Activated CD8-positive, alpha-beta memory T cell treated with anti-CD3 and anti-CD28 coated beads for 24 hours (primary cell): ENCODE results near the gene SLC4A3.
A peak's percentile ranks its signal among the peaks of the same experiment; 100 is the strongest.

ENCODE experiments used
- DNase-seq: peaks from one replicate; pipeline ENCODE4 v3.0.0-alpha.2; 2020

The SLC4A3 gene

DNA sequence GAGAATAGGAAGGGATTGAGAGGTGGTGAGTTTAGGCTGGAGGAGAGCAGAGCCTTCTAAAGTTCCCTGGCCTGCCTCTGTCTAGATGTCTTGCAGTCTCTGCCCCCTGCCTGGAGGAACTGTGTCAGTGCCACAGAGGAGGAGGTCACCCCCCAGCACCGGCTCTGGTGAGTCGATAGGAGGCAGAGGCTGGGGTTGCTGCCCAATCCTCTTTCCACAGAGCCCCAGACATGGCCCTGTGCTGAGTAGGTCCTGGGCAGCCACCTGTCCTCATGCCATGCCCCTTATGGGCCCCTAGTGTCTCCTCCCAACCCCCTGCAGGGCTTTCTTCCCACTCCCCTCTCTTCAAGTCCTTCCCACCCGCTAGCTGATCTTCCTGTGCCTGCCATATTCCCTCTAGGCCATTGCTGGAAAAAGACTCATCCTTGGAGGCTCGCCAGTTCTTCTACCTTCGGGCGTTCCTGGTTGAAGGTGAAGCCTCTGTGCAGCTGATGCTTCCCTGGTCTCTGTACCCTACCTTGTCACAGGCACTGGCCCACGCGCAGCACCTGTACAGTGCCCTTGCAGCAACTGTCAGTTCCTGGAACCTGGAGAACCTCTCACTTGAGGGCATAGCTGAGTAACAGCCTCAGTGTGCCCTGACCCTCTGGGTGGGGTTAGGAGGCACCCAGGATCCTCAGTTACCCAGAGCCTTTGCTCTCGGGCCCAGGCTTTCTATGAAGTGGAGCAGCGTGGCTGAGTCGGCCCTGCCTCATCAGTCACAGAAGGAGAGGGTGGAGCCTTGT, 13.2 kb upstream of the SLC4A3 start:
- DNase-seq, result no peak

DNA sequence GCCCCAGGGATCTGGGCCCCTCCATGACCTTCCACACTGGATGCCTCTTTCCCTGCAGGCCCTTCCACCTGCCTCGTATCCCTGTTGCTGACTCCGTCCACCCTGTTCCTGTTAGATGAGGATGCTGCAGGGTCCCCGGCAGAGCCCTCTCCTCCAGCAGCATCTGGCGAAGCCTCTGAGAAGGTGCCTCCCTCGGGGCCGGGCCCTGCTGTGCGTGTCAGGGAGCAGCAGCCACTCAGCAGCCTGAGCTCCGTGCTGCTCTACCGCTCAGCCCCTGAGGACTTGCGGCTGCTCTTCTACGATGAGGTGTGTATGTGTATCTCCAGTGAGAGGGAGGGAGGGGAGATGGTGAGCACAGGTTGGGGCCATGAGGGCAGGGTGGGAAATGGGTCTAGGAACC, 12.4 kb upstream of the SLC4A3 start:
- DNase-seq, result no peak

DNA sequence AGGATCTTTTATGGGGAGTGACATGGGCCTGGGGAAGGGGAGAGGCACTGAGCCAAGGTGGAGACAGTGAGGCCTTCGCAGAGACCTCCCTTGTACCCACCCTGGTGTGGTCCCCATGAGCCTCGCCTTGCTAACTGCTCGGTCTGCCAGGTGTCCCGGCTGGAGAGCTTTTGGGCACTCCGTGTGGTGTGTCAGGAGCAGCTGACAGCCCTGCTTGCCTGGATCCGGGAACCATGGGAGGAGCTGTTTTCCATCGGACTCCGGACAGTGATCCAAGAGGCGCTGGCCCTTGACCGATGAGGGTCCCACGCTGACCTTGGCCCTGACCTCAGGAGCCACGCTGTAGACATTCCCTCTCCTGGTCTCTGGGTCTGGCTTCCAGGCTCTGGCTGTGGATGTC, 11.5 kb upstream of the SLC4A3 start:
- DNase-seq, result no peak

DNA sequence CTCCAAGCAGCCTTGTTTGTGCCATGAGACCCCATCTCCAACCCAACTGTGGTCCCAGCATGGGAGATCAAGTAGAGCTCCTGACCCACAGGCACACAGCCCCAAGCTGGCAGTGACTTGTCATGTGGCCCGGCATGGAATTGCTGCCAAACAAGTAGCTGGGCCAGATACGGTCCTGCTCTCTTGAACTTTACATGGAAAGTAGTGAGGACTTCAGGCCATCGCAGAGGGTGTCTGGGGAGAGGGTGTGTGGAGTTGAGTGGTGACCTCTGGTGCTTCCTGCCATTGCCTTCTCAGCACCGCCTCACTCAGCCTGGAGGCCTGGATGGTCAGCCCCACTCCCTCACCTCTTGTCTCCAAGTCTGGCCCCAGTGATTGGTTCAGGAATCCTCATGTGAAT, 10.9 kb upstream of the SLC4A3 start:
- no peak for DNase-seq

DNA sequence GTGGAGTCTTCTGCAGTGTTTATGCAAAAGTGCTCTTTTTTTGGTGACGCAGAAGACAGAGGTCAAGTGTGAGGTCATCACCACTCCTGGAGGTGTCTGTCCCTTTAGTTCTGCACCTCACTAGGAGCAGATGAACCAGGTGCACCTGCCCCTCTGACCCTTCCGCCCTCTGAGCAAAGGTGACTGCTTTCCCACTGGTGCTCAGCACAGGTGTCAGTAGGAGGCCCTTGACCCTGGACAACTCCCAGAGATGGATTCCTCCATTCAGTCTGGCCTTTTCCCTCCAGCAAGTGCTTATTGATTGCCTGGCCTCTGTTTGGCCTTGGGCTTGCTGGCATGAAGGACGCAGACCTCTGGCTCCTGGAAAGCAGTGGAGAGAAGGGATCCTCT, 8.7 kb upstream of the SLC4A3 start:
- DNase-seq, result no peak

DNA sequence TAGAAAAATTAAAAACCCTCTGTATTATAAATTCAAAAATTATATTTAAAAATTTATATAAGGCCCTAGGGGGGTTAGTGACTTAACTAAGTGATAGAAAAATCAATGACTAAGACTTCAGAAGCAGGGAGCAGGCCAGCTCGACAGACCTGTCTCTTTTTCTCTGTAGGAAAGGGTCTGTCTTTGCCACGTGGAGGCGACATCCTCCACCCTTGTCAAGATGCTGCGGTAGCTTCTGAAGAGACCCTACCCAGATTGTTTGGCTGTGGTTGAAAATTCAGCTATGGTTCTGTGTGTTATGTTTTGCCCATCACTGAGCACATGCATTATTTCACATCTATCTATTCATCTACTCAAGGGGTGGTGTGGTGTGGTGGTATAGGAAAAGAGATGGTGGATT, 8.2 kb upstream of the SLC4A3 start:
- no peak for DNase-seq

DNA sequence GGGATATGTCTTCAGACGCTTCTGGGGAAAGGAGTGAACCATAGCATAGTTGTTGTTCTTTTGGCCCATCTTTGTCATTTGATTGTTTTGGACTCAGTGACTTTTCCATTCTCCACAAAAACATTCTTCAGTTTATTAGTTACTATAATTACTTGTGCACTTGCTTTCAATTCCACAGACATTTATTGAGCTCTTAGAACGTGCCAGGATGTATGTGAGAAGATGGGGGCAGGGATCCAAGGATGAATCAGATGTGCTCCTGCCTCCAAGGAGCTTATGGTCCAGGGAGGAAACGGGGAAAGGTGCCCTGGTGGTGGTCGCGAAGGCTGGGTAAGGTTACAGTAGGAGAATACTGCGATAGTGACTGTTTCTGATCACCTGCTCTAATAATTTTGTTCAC, 6.9 kb upstream of the SLC4A3 start:
- no peak for DNase-seq

DNA sequence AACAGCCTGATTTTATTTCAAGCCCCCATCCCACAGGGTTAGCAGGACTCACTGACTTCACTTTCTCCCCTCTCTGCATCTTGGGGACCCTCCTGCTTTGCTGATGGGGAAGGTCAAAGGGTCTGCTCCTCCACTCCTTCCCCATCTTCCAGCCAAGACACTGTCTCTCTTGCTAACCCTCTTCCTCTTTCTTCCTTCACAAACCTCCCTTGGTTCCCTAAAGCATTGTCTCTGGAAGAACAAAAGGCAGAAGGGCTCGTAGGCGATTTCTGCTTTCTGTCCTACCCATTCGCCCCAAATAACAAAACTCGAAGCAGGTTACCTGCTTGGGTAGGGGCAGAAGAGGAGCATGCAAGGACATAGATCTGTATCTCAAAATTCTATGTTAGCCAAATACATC, 5.5 kb upstream of the SLC4A3 start:
- no peak for DNase-seq

DNA sequence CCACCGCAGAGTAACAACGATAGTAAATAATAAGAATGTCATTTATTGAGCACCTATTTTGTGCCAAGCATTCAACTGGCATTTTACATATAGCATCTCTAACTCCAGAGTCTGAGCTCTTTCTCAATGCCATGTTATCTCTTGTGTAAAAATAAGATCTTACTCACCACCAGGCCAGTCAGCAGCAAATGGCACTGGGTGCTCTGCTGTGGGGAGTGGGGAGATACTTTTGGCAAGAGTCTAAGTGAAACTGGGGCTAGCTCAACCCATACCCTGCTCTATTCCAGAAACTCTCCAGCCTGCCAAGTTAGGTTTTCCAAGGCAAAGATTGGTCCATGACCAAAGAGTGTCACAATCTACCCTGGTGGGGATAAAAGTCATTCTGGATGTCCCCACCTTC, 5.0 kb upstream of the SLC4A3 start:
- DNase-seq, result no peak

DNA sequence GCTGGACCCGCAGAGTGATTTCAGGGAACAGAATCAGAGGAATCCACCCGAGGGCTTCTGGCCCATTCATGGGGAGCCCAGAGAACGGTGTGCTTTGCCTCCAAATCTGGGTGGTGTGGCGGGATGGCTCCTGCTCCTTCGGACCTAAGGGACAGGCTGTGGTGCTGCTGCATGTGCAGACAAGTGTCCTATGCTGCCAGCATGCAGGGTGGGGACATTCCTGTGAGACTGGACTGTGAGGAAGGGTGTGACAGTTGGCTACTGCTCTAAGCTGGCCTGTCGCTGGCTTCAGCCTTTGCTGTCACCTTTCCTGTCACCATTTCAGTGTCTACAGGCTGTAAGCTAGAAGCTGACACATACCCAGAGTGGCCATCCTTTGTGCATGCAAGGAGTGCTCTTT, 2.9 kb upstream of the SLC4A3 start:
- DNase-seq, result no peak

DNA sequence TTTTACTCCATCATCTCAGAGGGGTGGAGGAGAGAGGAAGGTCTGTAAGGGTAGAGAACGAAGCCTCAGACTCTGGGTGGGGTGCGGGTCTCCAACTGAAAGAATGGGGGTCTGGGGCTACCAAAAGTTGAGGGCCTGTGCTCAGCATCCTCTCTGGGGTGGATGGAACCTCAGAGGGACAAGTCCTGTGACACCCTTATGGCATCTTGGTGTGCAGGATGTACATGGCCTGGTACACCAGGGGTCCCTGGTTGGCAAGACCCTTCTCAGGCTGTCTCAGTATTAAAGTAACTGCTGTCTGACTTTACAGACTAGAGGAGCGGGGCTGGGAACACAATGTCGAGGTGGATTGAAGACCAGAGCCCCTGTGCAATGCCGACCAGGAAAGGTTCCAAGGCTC, 2.3 kb upstream of the SLC4A3 start:
- DNase-seq, result no peak

DNA sequence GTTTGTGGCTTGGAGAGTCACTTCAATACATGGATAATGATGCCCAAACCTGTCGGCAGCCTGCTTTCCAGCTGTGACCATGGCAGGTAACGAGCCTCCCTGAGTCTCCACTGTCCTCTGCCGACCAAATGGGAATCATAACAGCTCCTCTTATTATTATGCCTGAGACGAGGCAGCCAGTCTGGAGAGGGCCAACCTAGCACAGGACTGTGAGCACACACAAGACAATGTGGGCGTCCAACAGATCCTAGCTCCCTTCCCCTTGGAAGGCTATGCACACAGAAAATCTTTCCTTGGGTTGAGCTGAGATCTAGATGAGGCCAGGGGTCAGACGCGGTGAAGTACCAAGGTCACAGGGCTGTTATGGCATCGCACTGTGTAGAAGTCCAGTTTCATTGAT, 890 bp upstream of the SLC4A3 start:
- DNase-seq, result no peak

DNA sequence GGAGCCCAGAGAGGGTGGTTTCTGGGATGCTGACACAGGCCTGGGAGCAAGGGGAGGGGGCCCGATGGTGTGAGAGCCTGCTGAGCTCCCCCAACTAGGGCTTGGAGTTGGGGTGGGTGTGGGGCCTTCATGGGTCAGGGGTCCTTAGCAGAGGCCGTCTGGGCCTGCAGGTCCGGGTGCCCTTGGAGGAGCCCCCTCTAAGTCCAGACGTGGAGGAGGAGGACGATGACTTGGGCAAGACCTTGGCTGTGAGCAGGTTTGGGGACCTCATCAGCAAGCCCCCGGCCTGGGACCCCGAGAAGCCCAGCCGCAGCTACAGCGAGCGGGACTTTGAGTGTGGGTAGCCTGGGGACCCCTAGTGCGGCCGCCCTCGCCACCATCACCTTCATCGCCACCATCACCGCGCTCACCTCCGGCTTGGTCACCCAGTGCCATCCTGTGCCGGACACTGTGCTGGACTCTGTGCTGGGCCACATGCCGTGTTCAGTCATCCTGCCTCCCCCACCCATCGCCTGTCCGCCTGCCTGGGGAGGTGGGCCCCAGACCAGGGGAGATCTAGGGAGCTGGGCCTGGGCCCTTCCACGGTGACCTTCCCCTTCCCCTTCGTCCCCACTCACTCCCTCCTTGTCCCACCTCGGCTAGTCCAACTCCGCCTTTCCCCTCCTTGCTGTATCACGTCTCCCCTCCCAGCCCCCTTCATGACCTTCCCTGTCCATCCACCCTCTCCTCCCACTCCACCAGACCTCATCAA, 980 bp downstream of the SLC4A3 start:
- no peak for DNase-seq

DNA sequence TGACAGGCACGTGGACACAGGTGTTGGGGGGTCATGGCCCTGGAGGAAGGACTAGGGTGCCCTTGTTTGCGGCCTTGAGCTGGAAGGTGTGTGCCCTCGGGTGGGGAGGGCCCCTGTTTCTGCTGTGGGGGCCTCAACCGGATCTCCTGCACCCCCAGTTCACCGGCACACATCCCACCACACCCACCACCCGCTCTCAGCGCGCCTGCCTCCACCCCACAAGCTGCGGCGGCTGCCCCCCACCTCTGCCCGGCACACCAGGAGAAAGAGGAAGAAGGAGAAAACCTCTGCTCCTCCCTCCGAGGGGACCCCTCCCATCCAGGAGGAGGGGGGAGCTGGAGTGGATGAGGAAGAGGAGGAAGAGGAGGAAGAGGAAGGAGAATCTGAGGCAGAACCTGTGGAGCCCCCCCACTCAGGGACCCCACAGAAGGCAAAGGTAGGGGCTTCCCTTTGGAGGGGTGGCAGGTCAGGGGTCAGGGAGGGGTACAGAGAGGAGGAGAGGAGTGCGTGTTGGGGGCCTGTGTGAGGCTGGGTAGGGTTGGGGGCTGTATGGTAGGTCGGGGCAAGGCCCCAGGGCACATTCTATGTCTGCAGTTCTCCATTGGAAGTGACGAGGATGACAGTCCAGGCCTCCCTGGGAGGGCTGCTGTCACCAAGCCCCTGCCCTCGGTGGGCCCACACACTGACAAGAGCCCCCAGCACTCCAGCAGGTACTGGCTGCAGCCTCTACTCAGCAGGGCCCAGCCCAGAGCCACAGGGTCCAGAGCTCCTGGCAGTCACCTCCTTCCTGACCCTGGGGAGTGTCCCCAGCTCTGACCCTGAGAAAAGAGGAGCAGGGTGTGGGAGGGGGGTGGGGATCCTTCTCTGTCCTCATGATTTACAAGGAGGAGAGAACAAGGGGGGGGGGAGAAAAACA, 1.8 kb downstream of the SLC4A3 start:
- no peak for DNase-seq

DNA sequence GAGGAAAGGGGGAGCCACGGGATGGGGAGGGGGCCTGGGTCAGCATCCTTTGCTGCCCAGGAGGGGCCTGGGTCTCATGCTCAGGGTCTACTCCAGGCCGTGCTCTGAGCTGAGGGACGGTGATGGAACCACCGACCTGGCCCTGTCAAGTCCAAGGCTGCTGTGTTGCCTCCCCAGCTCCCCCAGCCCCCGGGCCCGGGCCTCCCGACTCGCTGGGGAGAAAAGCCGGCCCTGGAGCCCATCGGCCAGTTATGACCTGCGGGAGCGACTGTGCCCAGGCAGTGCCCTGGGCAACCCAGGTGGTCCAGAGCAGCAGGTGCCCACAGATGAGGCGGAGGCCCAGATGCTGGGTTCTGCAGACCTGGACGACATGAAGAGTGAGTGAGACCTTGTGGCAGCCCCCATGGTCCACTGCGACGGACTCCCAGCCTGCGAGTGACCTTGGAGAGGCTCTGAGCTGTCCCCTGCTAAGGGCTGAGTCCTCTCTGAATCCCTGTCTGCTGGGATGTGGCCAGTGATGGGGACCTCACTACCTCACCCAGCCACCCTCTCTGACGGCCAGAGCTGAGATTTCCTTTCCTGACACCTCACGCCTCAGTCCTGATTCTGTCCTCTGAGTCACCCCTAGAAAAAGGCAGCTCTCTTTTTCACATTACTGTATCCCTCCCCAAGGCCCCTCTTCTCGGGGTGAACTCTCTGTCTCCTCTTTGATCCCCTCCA, 2.7 kb downstream of the SLC4A3 start:
- DNase-seq, result no peak

DNA sequence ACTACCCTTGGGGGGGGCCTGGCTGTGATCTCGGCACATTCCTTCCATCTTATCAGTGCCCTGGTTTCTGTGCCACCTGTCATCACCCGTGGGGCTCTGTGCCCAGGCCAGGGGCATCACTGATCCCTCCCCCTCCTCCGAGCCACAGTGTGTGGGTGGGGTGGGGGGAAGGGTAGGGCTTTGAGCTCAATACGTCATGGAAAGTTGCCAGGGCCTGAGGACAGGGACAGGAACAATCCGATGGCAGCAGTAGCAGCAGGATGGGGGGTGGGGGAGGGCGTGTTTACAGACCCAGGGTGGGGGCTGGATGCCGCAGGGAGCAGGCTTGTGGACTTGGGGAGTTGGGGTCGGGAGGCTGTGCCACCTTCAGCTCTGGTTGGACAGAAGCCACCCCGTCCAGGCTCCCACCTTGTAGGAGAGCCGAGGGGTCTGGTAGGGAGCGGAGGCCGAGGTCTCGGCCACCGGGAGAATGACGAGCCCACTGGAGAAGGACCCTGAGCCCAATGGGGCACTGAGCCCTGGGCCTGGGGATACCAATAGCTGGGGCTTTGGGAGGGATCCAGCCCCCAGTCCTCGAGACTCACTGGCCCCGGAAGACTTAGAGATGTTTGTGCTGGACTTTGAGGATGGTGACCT, 3.5 kb downstream of the SLC4A3 start:
- no peak for DNase-seq

DNA sequence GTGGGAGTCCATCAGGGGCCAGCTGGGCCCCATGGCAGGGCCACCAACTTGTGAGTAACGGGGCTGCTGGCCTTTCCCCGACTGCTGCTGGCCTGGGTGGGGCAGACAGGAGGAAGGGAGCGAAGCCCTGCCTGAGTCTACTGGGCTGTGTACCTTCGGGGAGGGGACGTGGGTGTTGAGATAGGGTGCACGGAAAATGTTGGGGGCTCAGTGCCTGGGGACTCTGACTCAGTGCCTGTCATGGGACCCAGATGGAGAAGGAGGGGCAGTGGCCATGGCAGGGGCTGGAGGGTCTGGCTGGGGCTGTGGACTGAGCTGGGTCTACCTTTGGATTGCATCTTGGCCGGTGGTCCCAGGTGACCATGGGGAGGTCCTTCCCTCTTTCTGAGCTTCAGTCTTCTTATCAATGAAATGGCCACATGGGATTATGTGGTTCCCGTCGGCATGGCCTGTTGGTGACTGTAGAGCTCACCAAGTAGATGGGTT, 4.0 kb downstream of the SLC4A3 start:
- DNase-seq, result no peak

DNA sequence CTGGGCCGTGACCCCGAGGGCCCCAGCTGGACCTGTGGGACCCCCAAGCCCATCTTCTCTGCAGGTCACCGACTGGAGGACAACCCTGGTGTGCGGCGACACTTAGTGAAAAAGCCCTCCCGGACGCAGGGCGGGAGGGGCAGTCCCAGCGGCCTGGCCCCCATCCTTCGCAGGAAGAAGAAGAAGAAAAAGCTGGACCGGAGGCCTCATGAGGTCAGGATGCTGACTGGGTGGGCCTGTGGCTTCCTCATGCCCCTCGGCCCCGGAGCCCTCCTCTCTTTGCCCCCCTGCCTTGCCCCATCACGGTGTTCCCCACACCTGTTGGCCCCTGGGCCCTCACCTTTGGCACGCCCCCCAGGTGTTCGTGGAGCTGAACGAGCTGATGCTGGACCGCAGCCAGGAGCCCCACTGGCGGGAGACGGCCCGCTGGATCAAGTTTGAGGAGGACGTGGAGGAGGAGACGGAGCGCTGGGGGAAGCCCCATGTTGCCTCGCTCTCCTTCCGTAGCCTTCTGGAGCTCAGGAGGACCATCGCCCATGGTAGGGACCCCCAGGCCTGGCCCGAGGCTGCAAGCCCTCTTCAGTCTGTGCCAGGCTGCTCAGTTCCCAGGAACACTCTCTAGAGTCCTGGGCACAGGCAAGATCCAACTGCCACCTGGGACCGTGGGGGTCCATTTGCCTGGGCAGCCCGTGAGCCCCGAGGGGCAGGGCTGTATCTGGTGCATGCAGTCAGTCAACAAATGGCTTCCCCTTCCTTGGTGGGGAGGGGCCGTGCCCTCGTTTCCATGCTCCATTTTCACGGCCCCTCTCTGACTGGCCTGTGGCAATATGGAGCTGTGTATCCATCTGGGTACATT, 4.7 kb downstream of the SLC4A3 start:
- peak; percentile 44 for DNase-seq

DNA sequence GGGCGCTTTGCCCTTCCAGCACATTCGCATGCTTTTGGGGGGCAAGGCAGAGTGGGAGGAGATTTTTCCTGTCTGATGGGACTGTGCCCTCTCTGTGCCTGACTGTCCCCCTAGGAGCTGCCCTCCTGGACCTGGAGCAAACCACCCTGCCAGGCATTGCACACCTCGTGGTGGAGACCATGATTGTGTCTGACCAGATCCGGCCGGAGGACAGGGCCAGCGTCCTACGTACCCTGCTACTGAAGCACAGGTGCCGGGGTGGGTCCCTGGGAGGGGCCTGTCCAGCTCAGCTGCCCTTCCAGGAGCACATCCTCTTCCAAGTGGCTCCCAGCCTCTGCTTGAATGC, 5.3 kb downstream of the SLC4A3 start:
- DNase-seq, result peak; percentile 38

DNA sequence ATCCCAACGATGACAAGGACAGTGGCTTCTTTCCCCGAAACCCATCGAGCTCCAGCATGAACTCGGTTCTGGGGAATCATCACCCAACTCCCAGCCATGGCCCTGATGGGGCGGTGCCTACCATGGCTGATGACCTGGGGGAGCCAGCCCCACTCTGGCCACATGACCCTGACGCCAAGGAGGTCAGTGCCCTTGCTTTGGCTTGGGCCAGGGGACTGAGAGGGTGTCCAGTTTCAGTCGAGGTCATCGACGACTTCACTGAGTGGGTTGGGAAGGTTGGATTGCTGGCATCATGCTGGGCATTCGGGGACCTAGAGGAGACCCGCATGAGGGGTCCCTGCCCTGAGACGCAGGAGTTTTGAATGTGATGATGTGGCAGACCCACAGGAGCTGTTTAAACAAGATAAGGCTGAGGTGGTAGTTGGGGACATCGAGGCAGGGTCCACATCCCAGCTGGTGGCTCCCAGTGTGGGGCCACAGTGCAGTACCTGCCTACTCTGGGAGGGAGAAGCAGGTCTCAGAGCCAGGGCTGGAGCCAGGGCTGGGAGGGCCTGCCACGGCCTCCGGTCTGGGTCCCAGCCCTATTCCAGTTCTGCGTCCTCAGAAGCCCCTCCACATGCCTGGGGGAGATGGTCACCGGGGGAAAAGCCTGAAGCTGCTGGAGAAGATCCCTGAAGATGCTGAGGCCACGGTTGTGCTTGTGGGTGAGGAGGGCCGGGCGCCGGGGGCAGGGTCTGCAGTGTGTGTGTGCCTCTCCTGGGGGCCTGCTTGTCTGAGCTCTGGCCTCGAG, 6.0 kb downstream of the SLC4A3 start:
- DNase-seq, result peak; percentile 32
